GM21737 (cell line): ENCODE results near the gene MRPL10.

Experiments used
- ATAC-seq: cut with Tn5 transposase; IDR thresholded peaks from one replicate; pipeline ENCODE4 v1.9.1; 2021; ENCODE audit warnings: mild to moderate bottlenecking, moderate library complexity; ENCODE audit not compliant: unreplicated experiment

Gene MRPL10

DNA sequence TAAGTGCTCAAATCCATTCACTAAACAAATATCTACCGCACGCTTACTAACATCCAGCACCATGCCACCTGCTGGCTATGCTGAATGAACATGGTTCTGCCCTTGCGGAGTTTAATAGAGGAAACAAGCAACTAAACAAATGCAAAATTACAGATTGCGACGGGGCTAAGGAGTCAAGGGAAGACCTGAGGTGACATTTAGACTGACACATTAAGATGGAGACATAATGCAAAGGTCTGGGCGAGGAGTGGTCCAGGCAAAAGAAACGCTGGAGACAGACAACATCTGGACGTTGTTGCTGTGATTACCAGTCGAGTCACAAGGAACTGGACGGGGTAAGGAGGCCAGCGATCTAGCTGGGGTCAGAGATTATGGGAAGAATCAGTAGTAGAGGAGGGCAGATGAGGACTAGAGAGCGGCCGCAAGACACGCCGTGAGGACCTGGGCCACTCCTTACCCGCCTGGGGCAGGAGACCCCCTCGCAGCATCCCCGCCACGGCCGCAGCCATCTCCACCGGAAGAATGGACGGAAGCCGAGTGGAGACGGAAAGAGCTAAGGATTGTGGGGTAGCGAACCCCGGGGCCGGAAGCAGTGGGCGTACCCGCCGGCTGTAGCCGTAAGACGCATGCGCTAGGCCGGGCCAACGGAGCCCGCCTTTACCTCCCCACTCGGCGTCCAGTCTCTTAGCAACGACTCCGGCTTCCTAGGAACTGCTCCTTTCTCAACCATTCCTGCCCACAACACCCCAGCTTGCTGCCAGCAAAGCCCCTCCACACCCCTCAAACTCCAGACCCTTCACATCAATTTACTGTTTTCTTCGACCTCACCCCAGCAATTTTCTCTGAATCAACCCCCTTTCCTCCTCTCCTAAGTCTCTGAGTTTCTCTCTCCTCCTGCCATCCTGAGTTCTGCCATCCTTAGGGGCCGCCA is at the start of gene MRPL10, which contains the start of gene LRRC46:
TSS of gene MRPL10 (minus strand) at position 539 of the 931 bp plus-strand sequence. CDS start at position 509, 30 bp downstream.
TSS of gene LRRC46 (plus strand) at position 668 of the 931 bp plus-strand sequence. CDS start 320 bp downstream, outside the sequence.
- peak; percentile 69 for ATAC-seq

DNA sequence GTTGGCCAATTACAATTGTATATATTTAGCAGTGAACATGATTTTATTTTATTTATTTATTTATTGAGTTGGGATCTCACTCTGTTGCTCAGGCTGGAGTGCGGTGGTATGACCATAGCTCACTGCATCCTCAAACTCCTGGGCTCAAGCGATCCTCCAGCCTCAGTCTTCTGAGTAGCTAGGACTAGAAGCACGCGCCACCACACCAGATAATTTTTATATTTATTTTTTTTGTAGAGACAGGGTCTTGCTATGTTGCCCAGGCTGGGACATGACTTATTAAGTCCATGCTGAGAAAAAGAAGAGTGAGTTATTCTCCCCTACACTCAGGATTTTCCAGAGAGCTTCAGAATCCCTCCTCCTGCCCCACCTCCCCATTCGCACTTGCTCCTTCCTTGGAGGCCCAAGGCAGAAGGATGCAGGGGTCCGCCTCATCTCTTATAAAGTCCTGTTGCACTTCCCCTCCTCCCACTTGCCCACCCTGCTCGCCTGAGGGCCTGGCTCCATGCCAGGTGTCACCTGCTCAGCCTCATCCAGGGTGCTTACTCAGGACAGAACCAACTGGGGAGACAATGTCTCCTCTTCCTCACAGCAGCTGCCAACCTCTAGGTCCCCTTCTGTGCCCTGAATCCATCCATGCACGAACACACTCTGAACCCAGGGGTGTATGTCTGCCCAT is 48.6 kb upstream of the MRPL10 start:
- no peak for ATAC-seq

DNA sequence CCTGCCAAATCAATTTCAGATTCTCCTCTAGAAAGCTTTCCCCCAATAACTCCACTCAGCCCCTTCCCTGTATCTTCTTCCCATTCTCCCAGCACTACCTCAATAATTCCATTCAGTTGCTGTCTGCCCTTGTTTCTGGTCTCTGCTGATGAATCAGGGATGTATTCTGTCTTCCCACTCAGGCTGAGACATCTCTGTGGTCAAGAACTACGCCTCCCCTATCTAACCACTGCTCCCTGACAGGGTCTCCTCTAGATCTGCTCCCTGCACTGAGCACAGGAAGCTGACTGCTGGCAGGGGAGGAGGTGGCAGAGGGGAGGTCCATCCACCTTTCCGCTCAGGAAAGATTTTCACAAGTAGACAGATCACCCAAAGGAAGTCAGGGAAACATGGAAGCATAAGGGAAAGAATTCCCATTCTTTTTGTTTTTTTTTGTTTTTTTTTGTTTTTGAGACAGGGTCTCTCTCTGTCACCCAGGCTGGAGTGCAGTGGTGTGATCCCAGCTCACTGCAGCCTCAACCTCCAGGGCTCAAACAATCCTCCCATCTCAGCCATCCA is 47.8 kb upstream of the MRPL10 start:
- no peak for ATAC-seq

DNA sequence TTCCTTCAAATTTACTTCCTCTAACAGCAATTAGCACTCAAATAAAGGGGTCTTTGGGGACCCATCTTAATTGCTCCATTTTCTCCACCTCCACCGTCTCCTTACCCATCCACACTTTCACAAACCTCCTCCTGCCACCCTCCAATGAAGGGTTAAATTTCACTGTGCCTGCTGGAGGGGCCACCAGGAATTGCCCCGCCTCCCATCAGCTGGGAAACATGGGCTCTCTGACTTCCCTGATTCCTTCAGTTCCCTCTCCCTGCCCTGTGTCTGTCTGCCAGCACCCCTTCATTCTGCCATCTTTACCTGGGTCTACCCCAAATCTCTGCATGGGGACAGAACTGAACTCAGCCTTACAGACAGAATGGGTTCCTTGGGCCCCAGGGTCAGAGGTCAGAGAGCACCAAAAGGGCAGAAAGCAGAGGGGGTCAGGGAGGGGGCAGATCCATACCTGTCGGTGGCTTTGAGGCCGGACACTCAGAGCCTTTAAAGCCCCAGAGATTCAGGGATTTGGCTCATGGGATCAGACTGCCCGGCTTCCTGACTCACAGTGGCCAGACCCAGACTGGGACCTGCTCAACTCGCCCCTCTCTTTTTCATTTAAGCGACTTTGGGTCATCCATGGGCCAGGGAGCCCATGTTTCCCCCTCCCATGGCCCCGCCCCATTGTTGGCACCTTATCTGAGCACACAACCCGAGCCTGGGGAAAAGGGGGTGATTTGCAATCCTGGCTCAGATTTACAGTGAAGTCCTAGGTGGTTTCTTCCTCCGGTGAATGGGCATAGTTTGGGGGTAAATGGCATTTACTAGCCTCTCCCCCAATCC is 47.1 kb upstream of the MRPL10 start:
- no peak for ATAC-seq

DNA sequence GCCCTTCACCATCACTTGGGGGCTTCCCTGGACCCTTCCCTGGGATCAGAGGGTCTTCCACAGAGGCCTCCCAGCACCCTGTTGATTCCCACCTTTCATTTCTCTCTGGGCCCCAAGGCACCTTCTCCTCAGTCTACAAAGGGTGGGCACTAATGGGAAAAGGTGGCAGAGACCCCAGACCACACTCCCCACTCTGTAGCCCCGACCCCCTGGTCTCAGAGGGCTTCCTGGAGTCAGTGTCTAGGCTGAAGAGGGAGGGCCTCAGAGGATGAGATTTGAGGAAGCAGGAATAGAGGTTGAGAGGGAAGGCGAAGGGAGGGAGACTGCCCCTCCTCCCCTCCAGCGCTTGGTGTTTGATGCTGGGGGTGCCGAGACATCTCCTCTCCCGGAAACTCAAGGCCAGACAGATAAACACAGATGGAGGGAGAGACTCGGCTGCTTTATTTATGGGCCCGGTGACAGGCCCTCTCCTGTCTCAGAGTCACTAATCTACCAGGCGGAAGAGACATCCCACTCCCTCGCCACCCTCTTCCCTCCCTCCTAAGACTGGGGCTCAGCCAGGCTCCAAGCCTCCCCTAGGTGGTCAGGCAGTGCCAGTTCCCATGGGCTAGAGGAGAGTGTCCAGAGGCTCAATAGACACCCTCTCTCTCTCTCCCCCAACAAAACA is 46.2 kb upstream of the MRPL10 start:
- no peak for ATAC-seq

GRCh38 chr17:47875011-47875985 is 44.0 kb upstream of the MRPL10 start:
- no peak for ATAC-seq

- no peak for ATAC-seq
Measured at GRCh38 chr17:47873200-47874090, 42.1 kb upstream of the MRPL10 start.

GRCh38 chr17:47872651-47873161 is 41.4 kb upstream of the MRPL10 start:
- no peak for ATAC-seq

DNA sequence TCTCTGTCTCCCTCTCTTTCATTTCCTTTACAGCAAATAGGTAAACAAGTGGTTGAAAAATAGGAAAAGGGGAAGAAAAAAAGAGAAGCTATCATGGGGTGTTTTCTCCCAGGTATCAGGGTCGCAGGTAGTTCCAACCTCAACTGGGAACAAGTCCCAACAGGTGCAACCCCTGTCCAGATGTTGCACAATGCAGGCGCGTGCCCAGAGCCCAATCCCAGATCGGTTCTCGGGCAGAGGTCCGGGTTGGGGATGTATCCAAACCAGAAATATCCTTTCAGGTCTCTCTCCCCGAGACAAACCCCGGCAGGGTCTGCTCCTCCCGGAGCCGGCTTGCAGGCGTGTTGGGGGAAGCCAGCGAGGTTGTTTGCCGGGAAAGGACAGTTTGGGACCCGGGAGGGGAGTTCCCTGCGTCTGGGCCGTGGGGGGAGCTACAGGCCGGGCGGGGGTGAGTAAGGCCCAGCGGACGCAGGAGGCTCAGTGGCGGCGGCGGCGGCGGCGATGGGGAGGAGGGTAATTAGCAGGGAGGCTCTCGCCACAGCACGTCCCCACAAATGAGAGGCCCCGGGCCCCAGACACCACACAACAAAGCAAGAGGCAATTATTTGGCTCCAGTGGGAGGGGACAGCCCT is 40.8 kb upstream of the MRPL10 start:
- no peak for ATAC-seq

- ATAC-seq, result no peak
Measured at GRCh38 chr17:47871048-47871447, 39.7 kb upstream of the MRPL10 start.

DNA sequence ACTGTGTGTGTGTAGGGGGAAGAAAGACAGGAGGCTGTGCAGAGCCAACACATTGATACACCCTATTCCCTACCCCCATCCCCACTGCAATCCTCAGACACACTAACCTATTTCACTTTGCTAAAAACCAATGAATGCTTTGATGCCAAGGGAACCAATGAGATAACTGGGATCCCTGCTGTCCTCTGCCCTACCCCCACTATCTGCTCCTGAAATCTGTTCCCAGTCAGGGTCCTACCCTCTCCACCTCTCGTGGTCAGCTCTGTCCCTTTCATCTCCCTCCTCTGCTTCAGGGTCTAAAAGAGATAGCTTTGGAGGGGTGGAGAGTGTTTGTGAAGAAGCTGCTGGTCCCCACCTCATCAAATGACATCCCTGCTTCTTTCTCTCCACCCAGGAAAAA is 38.7 kb upstream of the MRPL10 start:
- no peak for ATAC-seq

GRCh38 chr17:47869114-47869513 is 37.8 kb upstream of the MRPL10 start:
- ATAC-seq, result no peak

DNA sequence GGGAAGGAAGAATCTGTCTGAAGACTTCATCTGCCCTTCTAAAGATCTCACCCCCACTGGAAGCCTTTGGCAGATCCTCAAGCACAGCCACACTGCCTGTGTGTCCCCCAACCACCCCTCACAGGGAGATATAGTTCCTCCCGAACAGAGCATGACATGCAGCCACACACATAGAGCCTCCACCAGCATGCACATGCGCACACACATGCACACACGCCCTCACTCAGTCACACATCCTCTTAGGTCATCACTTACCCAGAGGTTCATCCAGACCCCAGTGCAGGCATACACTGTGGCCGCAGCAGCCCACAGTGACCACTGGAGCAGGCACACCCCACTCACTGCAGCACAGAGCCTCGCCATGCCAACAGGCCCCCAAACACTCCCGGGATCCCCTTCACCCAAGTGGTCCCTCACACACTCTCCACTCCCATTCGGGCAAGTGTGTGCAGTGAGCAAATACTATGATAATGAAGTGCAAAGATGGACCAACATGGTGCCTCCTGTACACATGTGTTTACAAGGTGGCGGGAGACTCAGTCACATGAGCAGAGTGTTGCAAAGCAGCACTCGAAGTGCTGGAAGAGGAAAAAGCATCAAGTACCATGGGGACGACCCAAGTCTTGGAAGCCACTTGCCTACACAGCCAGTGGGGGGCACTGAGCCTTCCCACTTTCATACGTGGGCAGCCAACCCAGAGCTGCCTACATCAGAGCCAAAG is 36.6 kb upstream of the MRPL10 start:
- ATAC-seq, result no peak

DNA sequence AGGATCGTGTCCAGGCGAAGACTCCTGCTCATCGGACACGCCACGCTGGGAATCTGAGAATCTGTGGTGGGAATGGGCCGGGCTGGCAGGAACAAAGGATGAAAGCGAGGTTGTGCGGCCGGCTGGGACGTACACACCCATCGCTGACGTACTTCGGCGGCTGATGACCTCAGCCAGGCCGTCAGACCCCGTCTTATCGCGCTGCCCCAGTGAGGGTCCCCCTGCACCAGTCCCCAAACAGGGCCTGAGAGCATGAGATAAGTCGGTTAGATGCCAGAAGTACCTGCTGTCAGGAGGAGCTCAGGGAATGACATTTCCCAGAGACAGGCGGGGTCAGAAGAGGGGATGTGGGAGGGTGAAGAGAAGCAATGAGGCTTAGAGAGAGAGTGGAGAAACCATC is 35.6 kb upstream of the MRPL10 start:
- no peak for ATAC-seq

DNA sequence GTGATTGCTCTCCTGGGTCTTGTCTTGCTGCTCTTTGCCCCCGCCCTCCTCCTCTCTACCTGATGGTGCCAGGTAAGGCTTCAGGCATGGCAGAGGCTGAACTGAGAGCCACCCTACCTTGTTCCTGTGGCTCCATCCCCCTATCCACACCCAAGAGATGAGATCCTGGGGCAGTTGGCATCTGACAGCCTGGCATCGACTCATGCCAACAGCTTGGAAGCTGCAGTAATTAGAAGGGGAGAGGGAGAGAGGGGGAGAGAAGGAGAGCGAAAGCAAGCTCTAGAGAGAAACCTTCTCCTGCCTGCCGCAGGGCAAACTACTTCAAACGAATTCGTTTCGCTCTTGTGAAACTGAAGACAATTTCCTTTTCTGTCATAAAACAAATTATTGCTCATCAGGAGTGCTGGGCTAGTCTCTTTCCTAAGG is 33.5 kb upstream of the MRPL10 start:
- no peak for ATAC-seq

GRCh38 chr17:47862621-47863440 is 31.5 kb upstream of the MRPL10 start:
- no peak for ATAC-seq
